ENCODE results near the gene FBN1. TPM values are rescaled to one million over a fixed set of nuclear protein-coding genes. Genes with fewer than 3 reads are reported as not detected.

The FBN1 gene
- total and polyA plus RNA-seq, 2 of the 13 experiments (the other 11 are each of a cell fraction or from before 2014, with no cell fraction given): 1.5 to 3.0 TPM

DNA sequence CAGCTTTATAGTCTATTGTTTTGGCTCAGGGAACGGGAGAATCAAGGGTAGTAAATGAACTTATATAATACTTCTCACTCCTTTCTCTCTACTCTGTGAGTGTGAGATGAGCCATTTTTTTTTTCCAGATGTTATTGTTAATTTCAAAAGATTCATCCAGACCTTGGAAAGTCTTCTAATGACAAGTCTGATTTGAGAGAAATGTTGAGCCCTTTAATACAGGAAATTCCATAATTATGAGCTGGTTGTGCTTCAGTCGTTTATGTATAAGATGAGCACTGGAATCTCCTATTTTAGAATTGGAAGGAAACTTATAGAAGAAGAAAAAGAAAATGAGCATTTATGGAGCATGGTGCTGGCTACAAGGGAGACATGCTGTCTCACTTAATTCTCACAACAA, 92.0 kb downstream of the FBN1 start:
- no peaks in the 10 kb centered on the region for H3K36me3 ChIP-seq (replicated peaks in 1 of 2; ENCODE audit: control insufficient read depth in 1 of 2, insufficient read depth in 2 of 2, low read length in 2 of 2)
- no peak overlapping the region for H3K27ac ChIP-seq (ENCODE audit: extremely low read length, insufficient read depth, low read length)
- no peak overlapping the region for H3K4me2 ChIP-seq (ENCODE audit: low read depth, low read length)
- BruUV-seq (replicated peaks): no TSS peak
- no peaks in the 10 kb centered on the region for H4K20me1 ChIP-seq (ENCODE audit: insufficient read depth, low read length)
- H3K27me3 ChIP-seq (ENCODE audit: control insufficient read depth in 1 of 2, insufficient read depth in 2 of 2, low read length in 2 of 2): no peaks in the 10 kb centered on the region
- H3K9ac ChIP-seq (ENCODE audit: insufficient read depth, low read depth, low read length): no peak overlapping the region
- no peaks in the 10 kb centered on the region for H3K4me1 ChIP-seq (ENCODE audit: insufficient read depth, low read length)
- intact Hi-C loops (cut with micrococcal nuclease; ENCODE audit: unreplicated experiment) (no loop called here), in situ Hi-C loops (cut with HindIII; ENCODE audit: extremely low pct_ligation_motif_present, low pct_unique_long_range_greater_than_20kb) (no loop called here)
- ChIA-PET CTCF (ENCODE audit: low intra/inter-chr PET ratio, low total read pairs) (no interaction called here), POLR2A (no interaction called here)
- no peak overlapping the region for H2AFZ ChIP-seq (ENCODE audit: low read length)
- DNase-seq (ENCODE audit: low spot score): no peak
- no peak for FAIRE-seq
- no peaks in the 10 kb centered on the region for H3K9me3 ChIP-seq (ENCODE audit: low read length)
- ATAC-seq: no peak
- H3K79me2 ChIP-seq (ENCODE audit: insufficient read depth, low read length): no peaks in the 10 kb centered on the region
- 70% methylated on average over 2 of the region's 2 CpGs for WGBS (ENCODE audit: low lambda C conversion rate)
- H3K4me3 ChIP-seq (replicated peaks in 1 of 3; ENCODE audit: insufficient read depth in 1 of 3, low read depth in 2 of 3, low read length in 3 of 3): no peak overlapping the region
- no peak for TF ChIP-seq ZNF709 (CRISPR knock-in tag; IDR thresholded peaks at IDR 0.05)
- TF ChIP-seq, protein P1, sequence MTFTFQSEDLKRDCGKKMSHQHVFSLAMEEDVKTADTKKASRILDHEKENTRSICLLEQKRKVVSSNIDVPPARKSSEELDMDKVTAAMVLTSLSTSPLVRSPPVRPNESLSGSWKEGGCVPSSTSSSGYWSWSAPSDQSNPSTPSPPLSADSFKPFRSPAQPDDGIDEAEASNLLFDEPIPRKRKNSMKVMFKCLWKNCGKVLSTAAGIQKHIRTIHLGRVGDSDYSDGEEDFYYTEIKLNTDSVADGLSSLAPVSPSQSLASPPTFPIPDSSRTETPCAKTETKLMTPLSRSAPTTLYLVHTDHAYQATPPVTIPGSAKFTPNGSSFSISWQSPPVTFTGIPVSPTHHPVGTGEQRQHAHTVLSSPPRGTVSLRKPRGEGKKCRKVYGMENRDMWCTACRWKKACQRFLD (CRISPR knock-in tag; IDR thresholded peaks at IDR 0.05; ENCODE audit: borderline replicate concordance): no peak
- TF ChIP-seq, protein P2, sequence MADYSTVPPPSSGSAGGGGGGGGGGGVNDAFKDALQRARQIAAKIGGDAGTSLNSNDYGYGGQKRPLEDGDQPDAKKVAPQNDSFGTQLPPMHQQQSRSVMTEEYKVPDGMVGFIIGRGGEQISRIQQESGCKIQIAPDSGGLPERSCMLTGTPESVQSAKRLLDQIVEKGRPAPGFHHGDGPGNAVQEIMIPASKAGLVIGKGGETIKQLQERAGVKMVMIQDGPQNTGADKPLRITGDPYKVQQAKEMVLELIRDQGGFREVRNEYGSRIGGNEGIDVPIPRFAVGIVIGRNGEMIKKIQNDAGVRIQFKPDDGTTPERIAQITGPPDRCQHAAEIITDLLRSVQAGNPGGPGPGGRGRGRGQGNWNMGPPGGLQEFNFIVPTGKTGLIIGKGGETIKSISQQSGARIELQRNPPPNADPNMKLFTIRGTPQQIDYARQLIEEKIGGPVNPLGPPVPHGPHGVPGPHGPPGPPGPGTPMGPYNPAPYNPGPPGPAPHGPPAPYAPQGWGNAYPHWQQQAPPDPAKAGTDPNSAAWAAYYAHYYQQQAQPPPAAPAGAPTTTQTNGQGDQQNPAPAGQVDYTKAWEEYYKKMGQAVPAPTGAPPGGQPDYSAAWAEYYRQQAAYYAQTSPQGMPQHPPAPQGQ (CRISPR knock-in tag; IDR thresholded peaks at IDR 0.05; ENCODE audit: borderline replicate concordance): no peak
- no peak for TF ChIP-seq ZNF776 (CRISPR knock-in tag; IDR thresholded peaks at IDR 0.05)
- TF ChIP-seq GABPA (IDR thresholded peaks at IDR 0.05; ENCODE audit: low read depth, low read length): no peak
- TF ChIP-seq GABPA (CRISPR knock-in tag; IDR thresholded peaks at IDR 0.05; ENCODE audit: low read depth): no peak
- TF ChIP-seq, protein P3, sequence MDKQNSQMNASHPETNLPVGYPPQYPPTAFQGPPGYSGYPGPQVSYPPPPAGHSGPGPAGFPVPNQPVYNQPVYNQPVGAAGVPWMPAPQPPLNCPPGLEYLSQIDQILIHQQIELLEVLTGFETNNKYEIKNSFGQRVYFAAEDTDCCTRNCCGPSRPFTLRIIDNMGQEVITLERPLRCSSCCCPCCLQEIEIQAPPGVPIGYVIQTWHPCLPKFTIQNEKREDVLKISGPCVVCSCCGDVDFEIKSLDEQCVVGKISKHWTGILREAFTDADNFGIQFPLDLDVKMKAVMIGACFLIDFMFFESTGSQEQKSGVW (CRISPR knock-in tag; IDR thresholded peaks at IDR 0.05; ENCODE audit: borderline replicate concordance): no peak
- no peak for TF ChIP-seq WIZ (CRISPR knock-in tag; IDR thresholded peaks at IDR 0.05)
- no peak for TF ChIP-seq HDAC2 (CRISPR knock-in tag; IDR thresholded peaks at IDR 0.05)
- TF ChIP-seq, protein P4, sequence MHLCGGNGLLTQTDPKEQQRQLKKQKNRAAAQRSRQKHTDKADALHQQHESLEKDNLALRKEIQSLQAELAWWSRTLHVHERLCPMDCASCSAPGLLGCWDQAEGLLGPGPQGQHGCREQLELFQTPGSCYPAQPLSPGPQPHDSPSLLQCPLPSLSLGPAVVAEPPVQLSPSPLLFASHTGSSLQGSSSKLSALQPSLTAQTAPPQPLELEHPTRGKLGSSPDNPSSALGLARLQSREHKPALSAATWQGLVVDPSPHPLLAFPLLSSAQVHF (CRISPR knock-in tag; IDR thresholded peaks at IDR 0.05): no peak
- TF ChIP-seq, protein P5, sequence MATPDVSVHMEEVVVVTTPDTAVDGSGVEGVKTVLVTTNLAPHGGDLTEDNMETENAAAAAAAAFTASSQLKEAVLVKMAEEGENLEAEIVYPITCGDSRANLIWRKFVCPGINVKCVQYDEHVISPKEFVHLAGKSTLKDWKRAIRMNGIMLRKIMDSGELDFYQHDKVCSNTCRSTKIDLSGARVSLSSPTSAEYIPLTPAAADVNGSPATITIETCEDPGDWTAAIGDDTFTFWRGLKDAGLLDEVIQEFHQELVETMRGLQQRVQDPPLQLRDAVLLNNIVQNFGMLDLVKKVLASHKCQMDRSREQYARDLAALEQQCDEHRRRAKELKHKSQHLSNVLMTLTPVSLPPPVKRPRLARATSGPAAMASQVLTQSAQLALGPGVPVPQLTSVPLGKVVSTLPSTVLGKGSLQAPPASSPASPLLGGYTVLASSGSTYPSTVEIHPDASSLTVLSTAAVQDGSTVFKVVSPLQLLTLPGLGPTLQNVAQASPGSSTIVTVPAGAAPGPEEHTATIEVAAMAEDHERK (CRISPR knock-in tag; IDR thresholded peaks at IDR 0.05; ENCODE audit: low read depth): no peak
- TF ChIP-seq KLF11 (CRISPR knock-in tag; IDR thresholded peaks at IDR 0.05): no peak
- TF ChIP-seq, protein P6, sequence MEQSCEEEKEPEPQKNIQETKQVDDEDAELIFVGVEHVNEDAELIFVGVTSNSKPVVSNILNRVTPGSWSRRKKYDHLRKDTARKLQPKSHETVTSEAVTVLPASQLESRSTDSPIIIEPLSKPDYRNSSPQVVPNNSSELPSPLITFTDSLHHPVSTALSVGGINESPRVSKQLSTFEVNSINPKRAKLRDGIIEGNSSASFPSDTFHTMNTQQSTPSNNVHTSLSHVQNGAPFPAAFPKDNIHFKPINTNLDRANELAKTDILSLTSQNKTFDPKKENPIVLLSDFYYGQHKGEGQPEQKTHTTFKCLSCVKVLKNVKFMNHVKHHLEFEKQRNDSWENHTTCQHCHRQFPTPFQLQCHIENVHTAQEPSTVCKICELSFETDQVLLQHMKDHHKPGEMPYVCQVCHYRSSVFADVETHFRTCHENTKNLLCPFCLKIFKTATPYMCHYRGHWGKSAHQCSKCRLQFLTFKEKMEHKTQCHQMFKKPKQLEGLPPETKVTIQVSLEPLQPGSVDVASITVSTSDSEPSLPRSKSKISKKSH (CRISPR knock-in tag; IDR thresholded peaks at IDR 0.05; ENCODE audit: borderline replicate concordance): no peak
- no peak for TF ChIP-seq KLF15 (CRISPR knock-in tag; IDR thresholded peaks at IDR 0.05; ENCODE audit: borderline replicate concordance)
- TF ChIP-seq, protein P7, sequence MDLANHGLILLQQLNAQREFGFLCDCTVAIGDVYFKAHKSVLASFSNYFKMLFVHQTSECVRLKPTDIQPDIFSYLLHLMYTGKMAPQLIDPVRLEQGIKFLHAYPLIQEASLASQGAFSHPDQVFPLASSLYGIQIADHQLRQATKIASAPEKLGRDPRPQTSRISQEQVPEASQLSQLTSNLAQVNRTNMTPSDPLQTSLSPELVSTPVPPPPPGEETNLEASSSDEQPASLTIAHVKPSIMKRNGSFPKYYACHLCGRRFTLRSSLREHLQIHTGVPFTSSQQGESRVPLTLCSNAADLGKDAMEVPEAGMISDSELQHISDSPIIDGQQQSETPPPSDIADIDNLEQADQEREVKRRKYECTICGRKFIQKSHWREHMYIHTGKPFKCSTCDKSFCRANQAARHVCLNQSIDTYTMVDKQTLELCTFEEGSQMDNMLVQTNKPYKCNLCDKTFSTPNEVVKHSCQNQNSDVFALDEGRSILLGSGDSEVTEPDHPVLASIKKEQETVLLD (CRISPR knock-in tag; IDR thresholded peaks at IDR 0.05; ENCODE audit: low read depth): no peak
